HEK293 (cell line): Measurements from ENCODE around the gene TMA16.

ENCODE experiments used
- KLF1 ChIP-seq: fragments of 450-650 bp; formaldehyde crosslinking; IDR thresholded peaks from 2 replicates; pipeline ENCODE4 v1.5.1; 2016; ENCODE audit warnings: missing biosample characterization, missing genetic modification characterization
- SALL2 ChIP-seq: fragments of 450-650 bp; formaldehyde crosslinking; IDR thresholded peaks from 2 replicates; pipeline ENCODE4 v1.5.0; 2017; ENCODE audit warnings: missing biosample characterization, mild to moderate bottlenecking, missing genetic modification characterization, borderline replicate concordance
- SCRT2 ChIP-seq: fragments of 450-650 bp; formaldehyde crosslinking; IDR thresholded peaks from 2 replicates; pipeline ENCODE4 v1.5.1; 2016; ENCODE audit warnings: missing biosample characterization, missing genetic modification characterization
- TRIM28 ChIP-seq: IDR thresholded peaks from 2 replicates; pipeline ENCODE4 v1.6.1; 2011; ENCODE audit warnings: low read length, control low read depth, borderline replicate concordance
- YY1 ChIP-seq: fragments of 450-650 bp; formaldehyde crosslinking; IDR thresholded peaks from 2 replicates; pipeline ENCODE4 v1.5.1; 2018; ENCODE audit warnings: missing biosample characterization, missing genetic modification characterization
- ZNF133 ChIP-seq: fragments of 450-650 bp; formaldehyde crosslinking; IDR thresholded peaks from 2 replicates; pipeline ENCODE4 v1.5.1; 2016; ENCODE audit warnings: missing biosample characterization, missing genetic modification characterization
- ZNF138 ChIP-seq: fragments of 450-650 bp; formaldehyde crosslinking; IDR thresholded peaks from 2 replicates; pipeline ENCODE4 v1.5.1; 2016; ENCODE audit warnings: missing biosample characterization, missing genetic modification characterization, borderline replicate concordance
- ZNF2 ChIP-seq: fragments of 450-650 bp; formaldehyde crosslinking; IDR thresholded peaks from 2 replicates; pipeline ENCODE4 v1.5.1; 2016; ENCODE audit warnings: missing biosample characterization, missing genetic modification characterization
- ZNF214 ChIP-seq: fragments of 450-650 bp; formaldehyde crosslinking; IDR thresholded peaks from 2 replicates; pipeline ENCODE4 v1.5.1; 2017; ENCODE audit warnings: missing biosample characterization, mild to moderate bottlenecking, missing genetic modification characterization, borderline replicate concordance
- ZNF223 ChIP-seq: fragments of 450-650 bp; formaldehyde crosslinking; IDR thresholded peaks from 2 replicates; pipeline ENCODE4 v1.5.1; 2016; ENCODE audit warnings: missing biosample characterization, missing genetic modification characterization
- ZNF239 ChIP-seq: fragments of 450-650 bp; formaldehyde crosslinking; IDR thresholded peaks from 2 replicates; pipeline ENCODE4 v1.5.1; 2016; ENCODE audit warnings: missing biosample characterization, missing genetic modification characterization
- ZNF302 ChIP-seq: fragments of 450-650 bp; formaldehyde crosslinking; IDR thresholded peaks from 2 replicates; pipeline ENCODE4 v1.5.1; 2016; ENCODE audit warnings: missing biosample characterization, missing genetic modification characterization, low read depth
- ZNF354C ChIP-seq: fragments of 450-650 bp; formaldehyde crosslinking; IDR thresholded peaks from 2 replicates; pipeline ENCODE4 v1.5.1; 2016; ENCODE audit warnings: missing biosample characterization, missing genetic modification characterization, low read depth, borderline replicate concordance
- ZNF366 ChIP-seq: fragments of 450-650 bp; formaldehyde crosslinking; conservative IDR thresholded peaks from 2 replicates; pipeline ENCODE4 v1.5.1; 2016; ENCODE audit warnings: missing biosample characterization, missing genetic modification characterization
- ZNF404 ChIP-seq: fragments of 450-650 bp; formaldehyde crosslinking; IDR thresholded peaks from 2 replicates; pipeline ENCODE4 v1.5.1; 2017; ENCODE audit warnings: missing biosample characterization, missing genetic modification characterization
- ZNF416 ChIP-seq: fragments of 450-650 bp; formaldehyde crosslinking; IDR thresholded peaks from 2 replicates; pipeline ENCODE4 v1.5.1; 2016; ENCODE audit warnings: missing biosample characterization, missing genetic modification characterization
- ZNF501 ChIP-seq: fragments of 450-650 bp; formaldehyde crosslinking; IDR thresholded peaks from 2 replicates; pipeline ENCODE4 v1.5.1; 2016; ENCODE audit warnings: missing biosample characterization, missing genetic modification characterization
- ZNF549 ChIP-seq: fragments of 450-650 bp; IDR thresholded peaks from 2 replicates; pipeline ENCODE4 v1.5.1; 2018; ENCODE audit warnings: missing biosample characterization, missing genetic modification characterization, mild to moderate bottlenecking, inconsistent platforms, moderate library complexity
- ZNF585B ChIP-seq: fragments of 450-650 bp; formaldehyde crosslinking; IDR thresholded peaks from 2 replicates; pipeline ENCODE4 v1.5.1; 2016; ENCODE audit warnings: missing biosample characterization, missing genetic modification characterization
- ZNF596 ChIP-seq: fragments of 450-650 bp; IDR thresholded peaks from 2 replicates; pipeline ENCODE4 v1.5.0; 2018; ENCODE audit warnings: missing biosample characterization, mild to moderate bottlenecking, missing genetic modification characterization, moderate library complexity
- ZNF610 ChIP-seq: fragments of 450-650 bp; formaldehyde crosslinking; IDR thresholded peaks from 2 replicates; pipeline ENCODE4 v1.5.1; 2016; ENCODE audit warnings: missing biosample characterization, missing genetic modification characterization, borderline replicate concordance
- ZNF670 ChIP-seq: fragments of 450-650 bp; formaldehyde crosslinking; IDR thresholded peaks from 2 replicates; pipeline ENCODE4 v1.5.1; 2016; ENCODE audit warnings: missing biosample characterization, missing genetic modification characterization, low read depth
- ZNF677 ChIP-seq: fragments of 450-650 bp; IDR thresholded peaks from 2 replicates; pipeline ENCODE4 v1.5.0; 2018; ENCODE audit warnings: missing biosample characterization, mild to moderate bottlenecking, missing genetic modification characterization, moderate library complexity
- ZNF776 ChIP-seq: fragments of 450-650 bp; formaldehyde crosslinking; IDR thresholded peaks from 2 replicates; pipeline ENCODE4 v1.5.0; 2017; ENCODE audit warnings: missing biosample characterization, missing genetic modification characterization, borderline replicate concordance
- ZNF791 ChIP-seq: fragments of 450-650 bp; formaldehyde crosslinking; IDR thresholded peaks from 2 replicates; pipeline ENCODE4 v1.5.1; 2016; ENCODE audit warnings: missing biosample characterization, missing genetic modification characterization
- ZNF792 ChIP-seq: fragments of 450-650 bp; formaldehyde crosslinking; IDR thresholded peaks from 2 replicates; pipeline ENCODE4 v1.5.1; 2016; ENCODE audit warnings: missing biosample characterization, missing genetic modification characterization
- ZSCAN30 ChIP-seq: fragments of 450-650 bp; IDR thresholded peaks from 2 replicates; pipeline ENCODE4 v1.5.1; 2018; ENCODE audit warnings: missing biosample characterization, mild to moderate bottlenecking, missing genetic modification characterization, moderate library complexity
- TF ChIP-seq, protein P1 (sequence below): fragments of 450-650 bp; formaldehyde crosslinking; IDR thresholded peaks from 2 replicates; pipeline ENCODE4 v1.5.1; 2017; ENCODE audit warnings: missing biosample characterization, missing genetic modification characterization
- TF ChIP-seq, protein P2 (sequence below): fragments of 450-650 bp; formaldehyde crosslinking; IDR thresholded peaks from 2 replicates; pipeline ENCODE4 v1.5.1; 2016; ENCODE audit warnings: missing biosample characterization, missing genetic modification characterization
- TF ChIP-seq, protein P3 (sequence below): fragments of 450-650 bp; formaldehyde crosslinking; IDR thresholded peaks from 2 replicates; pipeline ENCODE4 v1.5.0; 2017; ENCODE audit warnings: missing biosample characterization, missing genetic modification characterization, borderline replicate concordance
- TF ChIP-seq, protein P4 (sequence below): fragments of 450-650 bp; formaldehyde crosslinking; IDR thresholded peaks from 2 replicates; pipeline ENCODE4 v1.5.1; 2016; ENCODE audit warnings: missing biosample characterization, missing genetic modification characterization

The TMA16 gene

DNA sequence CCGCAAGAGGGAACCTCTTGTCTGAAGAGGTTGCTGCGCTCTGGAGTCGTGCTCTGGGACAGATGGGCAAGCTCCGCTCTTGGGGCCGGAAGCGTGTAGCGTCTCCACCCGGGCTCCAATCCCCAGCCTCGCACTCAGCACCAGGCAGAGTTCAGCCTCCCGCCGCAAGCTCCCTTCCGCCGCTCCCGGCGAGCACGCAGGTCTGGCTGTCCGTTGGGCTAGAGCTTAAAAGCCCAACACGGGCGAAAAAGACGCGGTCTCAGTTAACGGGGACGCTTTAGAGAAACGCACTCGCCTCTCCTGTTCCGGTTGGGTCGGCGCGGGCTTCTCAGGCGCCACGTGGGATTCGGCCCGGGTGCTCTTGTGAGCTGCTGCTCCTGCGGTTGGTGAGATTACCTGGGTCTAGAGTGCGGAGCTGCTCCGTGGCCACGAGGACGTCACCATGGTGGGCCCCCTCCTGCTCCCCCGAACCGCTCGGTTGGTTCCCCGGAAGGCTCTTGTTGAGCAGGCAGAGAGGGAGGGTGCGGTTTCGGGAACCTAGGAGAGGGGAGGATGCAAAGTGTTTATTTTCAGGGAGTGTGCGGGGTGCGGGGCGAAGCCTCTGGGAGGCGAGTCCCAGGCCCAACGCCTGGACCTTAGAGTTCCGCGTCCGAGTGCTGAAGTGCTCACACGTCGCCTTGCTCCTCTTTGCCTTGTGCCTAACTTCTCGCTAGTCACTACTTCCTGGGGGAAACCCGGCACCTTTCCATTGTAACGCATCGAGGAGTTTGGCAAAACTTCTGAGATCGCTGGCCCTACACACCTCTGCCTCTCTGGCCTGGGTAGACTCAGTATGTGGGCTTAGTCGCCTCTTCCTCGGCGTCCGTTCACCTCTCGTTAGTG is at the start of gene TMA16 (continued):
- no peak for TF ChIP-seq ZNF138 (tag by site-specific recombination)
- no peak for TF ChIP-seq ZNF366 (tag by site-specific recombination)
- TF ChIP-seq ZNF223 (tag by site-specific recombination) = no peak
- no peak for TF ChIP-seq ZNF214 (tag by site-specific recombination)
- TF ChIP-seq ZNF596 = no peak
- peak; percentile 87 for TF ChIP-seq ZNF501 (tag by site-specific recombination)
- TF ChIP-seq ZNF133 (tag by site-specific recombination) = no peak
- TF ChIP-seq, protein P1, sequence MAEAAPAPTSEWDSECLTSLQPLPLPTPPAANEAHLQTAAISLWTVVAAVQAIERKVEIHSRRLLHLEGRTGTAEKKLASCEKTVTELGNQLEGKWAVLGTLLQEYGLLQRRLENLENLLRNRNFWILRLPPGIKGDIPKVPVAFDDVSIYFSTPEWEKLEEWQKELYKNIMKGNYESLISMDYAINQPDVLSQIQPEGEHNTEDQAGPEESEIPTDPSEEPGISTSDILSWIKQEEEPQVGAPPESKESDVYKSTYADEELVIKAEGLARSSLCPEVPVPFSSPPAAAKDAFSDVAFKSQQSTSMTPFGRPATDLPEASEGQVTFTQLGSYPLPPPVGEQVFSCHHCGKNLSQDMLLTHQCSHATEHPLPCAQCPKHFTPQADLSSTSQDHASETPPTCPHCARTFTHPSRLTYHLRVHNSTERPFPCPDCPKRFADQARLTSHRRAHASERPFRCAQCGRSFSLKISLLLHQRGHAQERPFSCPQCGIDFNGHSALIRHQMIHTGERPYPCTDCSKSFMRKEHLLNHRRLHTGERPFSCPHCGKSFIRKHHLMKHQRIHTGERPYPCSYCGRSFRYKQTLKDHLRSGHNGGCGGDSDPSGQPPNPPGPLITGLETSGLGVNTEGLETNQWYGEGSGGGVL (tag by site-specific recombination) = no peak
- TF ChIP-seq SCRT2 (tag by site-specific recombination) = no peak
- 0 out of 2 replicates have a peak, but pooled peaks have one; percentile 11 for TF ChIP-seq KLF1
- TF ChIP-seq ZNF792 (tag by site-specific recombination) = no peak
- TF ChIP-seq ZNF239 = no peak
- TF ChIP-seq TRIM28 = peak; percentile 77; the same call in 1 of the 2 replicates
- no peak for TF ChIP-seq ZNF585B
- TF ChIP-seq, protein P2, sequence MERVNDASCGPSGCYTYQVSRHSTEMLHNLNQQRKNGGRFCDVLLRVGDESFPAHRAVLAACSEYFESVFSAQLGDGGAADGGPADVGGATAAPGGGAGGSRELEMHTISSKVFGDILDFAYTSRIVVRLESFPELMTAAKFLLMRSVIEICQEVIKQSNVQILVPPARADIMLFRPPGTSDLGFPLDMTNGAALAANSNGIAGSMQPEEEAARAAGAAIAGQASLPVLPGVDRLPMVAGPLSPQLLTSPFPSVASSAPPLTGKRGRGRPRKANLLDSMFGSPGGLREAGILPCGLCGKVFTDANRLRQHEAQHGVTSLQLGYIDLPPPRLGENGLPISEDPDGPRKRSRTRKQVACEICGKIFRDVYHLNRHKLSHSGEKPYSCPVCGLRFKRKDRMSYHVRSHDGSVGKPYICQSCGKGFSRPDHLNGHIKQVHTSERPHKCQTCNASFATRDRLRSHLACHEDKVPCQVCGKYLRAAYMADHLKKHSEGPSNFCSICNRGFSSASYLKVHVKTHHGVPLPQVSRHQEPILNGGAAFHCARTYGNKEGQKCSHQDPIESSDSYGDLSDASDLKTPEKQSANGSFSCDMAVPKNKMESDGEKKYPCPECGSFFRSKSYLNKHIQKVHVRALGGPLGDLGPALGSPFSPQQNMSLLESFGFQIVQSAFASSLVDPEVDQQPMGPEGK (tag by site-specific recombination) = peak; percentile 44; the same call in 1 of the 2 replicates
- peak; percentile 93 for TF ChIP-seq ZNF610 (tag by site-specific recombination)
- no peak for TF ChIP-seq SALL2 (tag by site-specific recombination)
- no peak for TF ChIP-seq ZNF302 (tag by site-specific recombination)
- no peak; the same call in 1 of the 2 replicates for TF ChIP-seq ZNF2 (tag by site-specific recombination)
- TF ChIP-seq ZSCAN30 (tag by site-specific recombination) = peak; percentile 65; the same call in 1 of the 2 replicates
- TF ChIP-seq, protein P3, sequence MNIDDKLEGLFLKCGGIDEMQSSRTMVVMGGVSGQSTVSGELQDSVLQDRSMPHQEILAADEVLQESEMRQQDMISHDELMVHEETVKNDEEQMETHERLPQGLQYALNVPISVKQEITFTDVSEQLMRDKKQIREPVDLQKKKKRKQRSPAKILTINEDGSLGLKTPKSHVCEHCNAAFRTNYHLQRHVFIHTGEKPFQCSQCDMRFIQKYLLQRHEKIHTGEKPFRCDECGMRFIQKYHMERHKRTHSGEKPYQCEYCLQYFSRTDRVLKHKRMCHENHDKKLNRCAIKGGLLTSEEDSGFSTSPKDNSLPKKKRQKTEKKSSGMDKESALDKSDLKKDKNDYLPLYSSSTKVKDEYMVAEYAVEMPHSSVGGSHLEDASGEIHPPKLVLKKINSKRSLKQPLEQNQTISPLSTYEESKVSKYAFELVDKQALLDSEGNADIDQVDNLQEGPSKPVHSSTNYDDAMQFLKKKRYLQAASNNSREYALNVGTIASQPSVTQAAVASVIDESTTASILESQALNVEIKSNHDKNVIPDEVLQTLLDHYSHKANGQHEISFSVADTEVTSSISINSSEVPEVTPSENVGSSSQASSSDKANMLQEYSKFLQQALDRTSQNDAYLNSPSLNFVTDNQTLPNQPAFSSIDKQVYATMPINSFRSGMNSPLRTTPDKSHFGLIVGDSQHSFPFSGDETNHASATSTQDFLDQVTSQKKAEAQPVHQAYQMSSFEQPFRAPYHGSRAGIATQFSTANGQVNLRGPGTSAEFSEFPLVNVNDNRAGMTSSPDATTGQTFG (tag by site-specific recombination) = no peak
- no peak for TF ChIP-seq ZNF791 (tag by site-specific recombination)
- TF ChIP-seq ZNF670 = no peak
- no peak for TF ChIP-seq ZNF416
- no peak for TF ChIP-seq ZNF677
- no peak for TF ChIP-seq YY1 (tag by site-specific recombination)
- no peak for TF ChIP-seq ZNF354C
- TF ChIP-seq ZNF404 = no peak
- TF ChIP-seq ZNF776 (tag by site-specific recombination) = no peak
- TF ChIP-seq, protein P4, sequence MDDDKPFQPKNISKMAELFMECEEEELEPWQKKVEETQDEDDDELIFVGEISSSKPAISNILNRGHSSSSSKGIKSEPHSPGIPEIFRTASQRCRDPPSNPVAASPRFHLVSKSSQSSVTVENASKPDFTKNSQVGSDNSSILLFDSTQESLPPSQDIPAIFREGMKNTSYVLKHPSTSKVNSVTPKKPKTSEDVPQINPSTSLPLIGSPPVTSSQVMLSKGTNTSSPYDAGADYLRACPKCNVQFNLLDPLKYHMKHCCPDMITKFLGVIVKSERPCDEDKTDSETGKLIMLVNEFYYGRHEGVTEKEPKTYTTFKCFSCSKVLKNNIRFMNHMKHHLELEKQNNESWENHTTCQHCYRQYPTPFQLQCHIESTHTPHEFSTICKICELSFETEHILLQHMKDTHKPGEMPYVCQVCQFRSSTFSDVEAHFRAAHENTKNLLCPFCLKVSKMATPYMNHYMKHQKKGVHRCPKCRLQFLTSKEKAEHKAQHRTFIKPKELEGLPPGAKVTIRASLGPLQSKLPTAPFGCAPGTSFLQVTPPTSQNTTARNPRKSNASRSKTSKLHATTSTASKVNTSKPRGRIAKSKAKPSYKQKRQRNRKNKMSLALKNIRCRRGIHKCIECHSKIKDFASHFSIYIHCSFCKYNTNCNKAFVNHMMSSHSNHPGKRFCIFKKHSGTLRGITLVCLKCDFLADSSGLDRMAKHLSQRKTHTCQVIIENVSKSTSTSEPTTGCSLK = no peak
- no peak for TF ChIP-seq ZNF549 (tag by site-specific recombination)
